Retina (tissue), 1 donor: Measurements from ENCODE around the gene PRAME.
"Not testable (repeated sequence)": the region's sequence is repeated elsewhere in the genome, so short reads cannot be mapped to it uniquely, and the experiment has no call there.

Source experiments
- DNase-seq: peaks from one replicate; pipeline ENCODE4 v3.0.0-alpha.2; 2016

The PRAME gene, protein sequence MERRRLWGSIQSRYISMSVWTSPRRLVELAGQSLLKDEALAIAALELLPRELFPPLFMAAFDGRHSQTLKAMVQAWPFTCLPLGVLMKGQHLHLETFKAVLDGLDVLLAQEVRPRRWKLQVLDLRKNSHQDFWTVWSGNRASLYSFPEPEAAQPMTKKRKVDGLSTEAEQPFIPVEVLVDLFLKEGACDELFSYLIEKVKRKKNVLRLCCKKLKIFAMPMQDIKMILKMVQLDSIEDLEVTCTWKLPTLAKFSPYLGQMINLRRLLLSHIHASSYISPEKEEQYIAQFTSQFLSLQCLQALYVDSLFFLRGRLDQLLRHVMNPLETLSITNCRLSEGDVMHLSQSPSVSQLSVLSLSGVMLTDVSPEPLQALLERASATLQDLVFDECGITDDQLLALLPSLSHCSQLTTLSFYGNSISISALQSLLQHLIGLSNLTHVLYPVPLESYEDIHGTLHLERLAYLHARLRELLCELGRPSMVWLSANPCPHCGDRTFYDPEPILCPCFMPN

DNA sequence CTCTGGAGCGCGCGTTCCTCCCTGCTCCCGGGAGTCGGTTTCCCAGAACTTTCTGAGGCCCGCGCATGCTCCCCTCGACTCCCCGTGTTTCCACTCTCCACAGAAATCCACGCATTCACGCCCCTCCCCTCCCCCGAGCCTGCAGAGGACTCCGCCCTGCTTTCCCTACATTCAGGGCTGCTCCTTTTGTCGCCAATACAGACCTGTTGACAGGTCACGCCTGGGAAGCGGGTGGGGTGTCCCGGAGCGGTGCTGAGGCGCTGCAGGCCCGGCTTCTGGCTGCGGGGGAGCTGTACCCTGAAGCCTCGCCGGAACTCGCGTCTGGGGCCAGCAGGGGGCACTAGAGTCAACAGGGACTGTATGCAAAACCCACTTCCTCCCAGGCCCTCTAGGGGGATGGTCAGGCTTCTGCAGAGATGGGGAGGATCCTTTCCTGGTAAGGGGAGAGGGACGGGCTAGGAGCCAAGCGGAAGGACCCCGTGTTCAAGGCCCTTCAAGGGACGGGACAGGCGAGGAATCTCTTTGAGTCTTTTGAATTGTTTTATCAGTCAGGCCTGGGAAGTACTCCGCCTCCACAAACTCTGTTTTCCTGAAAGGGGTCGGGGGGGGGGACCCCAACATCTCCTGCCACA, at the start of gene PRAME:
TSS of gene PRAME (minus strand) at position 294 of the 632 bp plus-strand sequence. CDS start 2,433 bp downstream, outside the sequence.
- peak; percentile 49 for DNase-seq

DNA sequence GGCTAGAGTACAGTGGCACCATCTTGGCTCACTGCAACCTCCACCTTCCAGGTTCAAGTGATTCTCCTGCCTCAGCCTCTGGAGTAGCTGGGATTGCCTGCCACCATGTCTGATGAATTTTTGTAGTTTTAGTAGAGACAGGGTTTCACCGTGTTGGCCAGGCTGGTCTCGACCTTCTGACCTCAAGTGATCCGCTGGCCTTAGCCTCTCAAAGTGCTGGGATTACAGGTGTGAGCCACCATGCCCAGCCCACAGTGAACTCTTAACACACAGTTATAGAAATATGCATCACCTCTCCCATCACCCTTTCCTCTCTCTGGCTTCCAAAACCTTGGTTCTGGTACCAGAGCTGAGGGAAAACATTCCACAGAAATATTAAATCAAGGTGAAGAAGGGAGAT, 49.0 kb upstream of the PRAME start:
- DNase-seq, result not testable (repeated sequence)

DNA sequence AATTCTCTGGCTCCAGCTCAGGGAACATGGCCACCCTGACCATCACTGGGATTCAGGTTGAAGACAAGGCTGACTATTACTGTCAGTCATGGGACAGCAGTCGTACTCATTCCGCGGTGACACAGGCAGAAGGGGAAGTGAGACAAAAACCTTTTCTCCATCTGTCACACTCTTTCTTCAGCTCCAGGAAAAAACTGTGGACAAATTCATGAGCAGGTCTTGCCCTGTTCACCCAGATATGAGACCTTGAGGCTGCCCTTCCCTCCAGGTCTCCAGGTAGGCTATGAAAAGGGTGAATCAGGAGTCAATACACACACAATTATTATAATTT, 46.0 kb upstream of the PRAME start:
- no peak for DNase-seq

DNA sequence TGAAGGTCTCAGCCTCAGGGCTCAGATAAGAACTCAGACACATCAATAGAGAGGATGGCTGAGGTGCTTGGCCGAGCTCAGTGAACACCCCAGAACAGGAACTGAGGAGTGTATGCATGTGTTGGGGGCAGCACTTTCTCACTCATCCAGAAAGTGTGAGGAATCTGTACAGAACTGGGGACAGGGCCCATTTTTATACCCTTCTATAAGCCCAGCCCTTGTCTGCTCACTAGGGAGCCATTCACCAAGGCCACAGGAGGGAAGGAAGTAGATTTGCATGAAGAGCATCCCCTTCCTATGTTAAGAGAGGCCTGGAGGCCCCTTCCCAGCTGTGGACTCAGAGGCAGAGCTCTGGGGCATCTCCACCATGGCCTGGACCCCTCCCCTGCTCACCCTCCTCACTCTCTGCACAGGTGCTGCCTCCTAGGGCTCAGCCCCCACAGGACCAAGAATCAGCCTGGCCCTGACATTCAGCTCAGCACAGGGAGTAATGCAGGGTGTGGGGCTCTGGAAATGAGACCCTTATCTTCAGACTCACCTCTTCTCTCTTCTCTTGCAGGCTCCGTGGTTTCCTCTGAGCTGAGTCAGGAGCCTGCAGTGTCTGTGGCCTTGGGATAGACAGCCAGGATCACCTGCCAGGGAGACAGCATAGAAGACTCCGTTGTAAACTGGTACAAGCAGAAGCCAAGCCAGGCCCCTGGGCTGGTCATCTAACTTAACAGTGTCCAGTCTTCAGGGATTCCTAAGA, 45.4 kb upstream of the PRAME start:
- DNase-seq, result no peak

DNA sequence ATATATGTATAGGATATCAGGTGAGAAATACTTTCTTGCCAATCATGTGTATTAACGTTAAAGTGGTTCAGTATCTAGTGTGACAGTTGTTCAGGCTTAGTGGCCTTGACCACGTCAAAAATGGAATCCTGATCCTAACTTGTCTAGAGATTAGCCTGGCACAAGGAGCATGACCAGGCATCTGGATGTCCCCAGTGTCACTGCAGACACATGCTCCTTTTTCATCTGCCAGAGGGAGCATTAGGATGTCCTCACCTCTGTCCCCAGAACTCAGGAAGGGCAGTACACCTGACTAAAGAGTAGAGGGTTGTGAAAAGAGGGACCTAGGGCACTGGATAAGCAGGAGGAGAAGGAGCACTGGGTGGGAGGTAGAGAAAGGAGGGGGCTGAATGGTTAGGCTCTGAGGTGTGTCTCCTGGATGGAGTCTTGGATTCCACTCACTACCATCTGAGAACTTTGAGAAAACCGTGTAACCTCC, 44.4 kb upstream of the PRAME start:
- DNase-seq, result no peak

DNA sequence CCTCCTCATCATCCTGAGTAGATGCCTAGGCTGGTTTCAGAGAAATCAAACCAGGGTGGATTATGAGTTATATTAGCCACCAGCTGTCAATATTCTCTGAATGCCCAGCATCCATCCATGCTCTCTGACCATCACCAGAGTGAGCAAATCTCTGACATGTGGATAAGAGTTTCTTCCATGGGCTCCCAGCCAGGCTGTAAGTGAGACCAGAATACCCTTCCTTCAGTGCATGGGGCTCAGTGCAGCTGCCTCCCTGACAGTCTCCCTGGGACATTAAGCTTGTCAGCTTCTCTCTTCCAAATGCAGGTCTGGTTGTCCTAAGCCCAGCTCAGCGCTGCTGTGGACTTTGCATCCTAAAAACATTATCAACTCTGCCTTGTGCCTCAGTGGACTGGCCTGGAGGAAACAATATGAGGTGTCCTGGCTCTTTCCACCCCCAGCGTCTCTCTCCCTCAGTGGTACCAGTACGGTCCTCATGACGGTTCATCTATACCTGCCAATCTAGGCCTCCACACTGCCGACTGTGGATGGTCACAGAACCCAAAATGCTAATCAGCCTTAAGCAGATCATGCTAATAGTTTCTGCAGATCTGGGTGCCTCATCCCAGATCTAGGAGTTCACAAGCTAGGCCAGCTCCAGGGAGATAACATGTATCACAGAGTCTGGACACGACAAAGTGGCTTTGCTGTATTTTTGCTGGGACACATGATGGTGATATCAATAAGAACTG, 41.6 kb upstream of the PRAME start:
- no peak for DNase-seq

DNA sequence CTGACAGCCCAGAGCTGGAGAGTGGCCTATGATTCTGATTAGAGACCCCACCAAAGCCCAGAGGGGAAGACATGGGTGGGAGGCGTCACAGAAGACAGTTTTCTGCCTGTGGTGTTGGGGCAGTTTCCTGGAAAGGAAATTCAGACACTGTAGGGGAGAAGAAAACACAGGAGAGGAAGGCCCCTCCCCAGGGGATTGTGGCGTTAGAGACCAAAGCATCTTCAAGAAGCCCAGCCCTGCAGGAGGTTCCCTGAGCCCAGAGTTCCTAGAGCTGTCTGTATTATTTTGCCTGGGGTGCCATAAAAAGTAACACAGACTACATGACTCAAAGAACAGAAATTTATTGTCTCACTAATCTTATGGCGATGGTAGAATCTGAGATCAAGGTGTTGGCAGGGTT, 40.2 kb upstream of the PRAME start:
- DNase-seq, result no peak

DNA sequence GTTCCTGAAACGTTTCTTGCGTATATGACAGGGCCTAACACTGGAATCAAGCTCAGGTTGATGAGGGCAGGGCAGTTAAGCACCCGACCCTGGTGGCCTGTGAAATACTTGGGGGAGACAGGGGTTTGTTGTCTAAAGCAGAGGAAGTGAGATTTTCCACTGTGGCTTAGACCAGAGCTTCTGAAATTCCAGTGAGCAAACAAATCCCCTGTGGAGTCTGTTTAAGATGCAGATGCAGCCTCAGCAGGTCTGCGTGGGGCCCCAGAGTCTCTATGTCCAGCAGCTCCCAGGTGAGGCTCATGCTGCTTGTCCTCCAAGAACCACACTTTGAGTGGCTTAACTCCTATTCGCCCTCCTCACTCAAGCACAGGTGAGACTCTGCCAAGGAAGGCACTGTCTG, 39.1 kb upstream of the PRAME start:
- no peak for DNase-seq

DNA sequence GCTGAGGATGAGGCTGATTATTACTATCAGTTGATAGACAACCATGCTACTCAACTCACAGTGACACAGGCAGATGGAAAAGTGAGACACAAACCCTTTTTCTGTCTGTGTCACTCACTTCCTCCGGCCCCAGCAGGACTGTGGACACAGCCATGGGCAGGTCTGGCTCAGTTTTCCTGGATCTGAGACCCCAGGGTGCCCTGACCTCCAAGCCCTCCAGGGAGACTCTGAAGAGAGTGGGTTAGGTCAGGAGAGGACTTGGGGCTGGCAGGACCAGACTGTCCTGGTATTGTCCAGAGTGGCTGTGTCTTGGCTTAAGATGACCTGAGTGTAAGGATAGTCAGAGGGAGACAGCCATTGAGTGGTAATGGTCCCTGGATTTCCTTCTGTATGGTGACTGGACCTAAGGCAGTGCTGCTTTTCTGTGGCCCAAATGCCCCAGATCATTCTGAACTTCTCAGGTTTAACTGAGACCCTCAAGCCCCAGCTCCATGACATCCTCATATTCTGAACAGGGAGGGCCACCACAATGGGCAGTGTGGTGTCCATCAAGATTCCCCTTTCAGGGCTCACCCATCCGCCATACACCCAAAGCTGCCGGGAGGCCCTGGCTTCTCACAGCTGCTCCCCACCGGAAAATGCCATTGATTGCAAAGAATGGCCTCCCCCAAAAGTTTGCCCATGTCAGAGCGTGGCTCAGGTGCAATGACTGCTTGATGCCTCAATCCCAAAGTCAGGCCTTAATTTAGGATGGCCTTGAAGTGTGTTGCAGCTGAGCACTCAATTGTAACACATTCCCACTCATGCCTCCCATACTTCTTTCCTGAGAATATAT, 36.2 kb upstream of the PRAME start:
- DNase-seq, result no peak

DNA sequence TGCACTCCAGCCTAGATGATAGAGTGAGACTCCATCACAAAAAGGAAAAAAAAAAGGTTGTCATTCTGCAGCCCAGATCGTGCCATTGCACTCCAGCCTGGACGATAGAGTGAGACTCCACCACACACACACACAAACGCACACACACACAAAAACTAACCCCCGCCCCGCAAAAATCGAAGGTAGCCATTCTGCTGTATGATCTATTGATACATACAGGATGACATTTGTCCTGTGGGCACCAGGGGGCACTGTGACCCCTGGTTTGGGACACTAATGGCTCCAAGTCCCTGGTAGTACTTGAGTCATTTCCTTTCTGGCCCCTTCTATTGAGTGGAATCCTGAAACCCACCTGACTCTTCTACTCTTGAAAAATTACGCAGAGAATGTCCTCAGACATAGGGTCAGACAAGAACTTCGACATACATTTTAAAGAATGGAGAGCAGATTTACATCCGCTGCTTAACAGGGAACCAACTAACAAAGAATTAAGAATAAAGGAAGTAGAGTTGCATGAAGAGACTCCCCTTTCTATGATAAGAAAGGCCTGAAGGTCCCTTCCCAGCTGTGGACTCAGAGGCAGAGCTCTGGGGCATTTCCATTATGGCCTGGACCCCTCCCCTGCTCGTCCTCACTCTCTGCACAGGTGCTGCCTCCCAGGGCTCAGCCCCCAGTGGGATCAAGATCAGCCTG, 35.0 kb upstream of the PRAME start:
- DNase-seq, result peak; percentile 35

DNA sequence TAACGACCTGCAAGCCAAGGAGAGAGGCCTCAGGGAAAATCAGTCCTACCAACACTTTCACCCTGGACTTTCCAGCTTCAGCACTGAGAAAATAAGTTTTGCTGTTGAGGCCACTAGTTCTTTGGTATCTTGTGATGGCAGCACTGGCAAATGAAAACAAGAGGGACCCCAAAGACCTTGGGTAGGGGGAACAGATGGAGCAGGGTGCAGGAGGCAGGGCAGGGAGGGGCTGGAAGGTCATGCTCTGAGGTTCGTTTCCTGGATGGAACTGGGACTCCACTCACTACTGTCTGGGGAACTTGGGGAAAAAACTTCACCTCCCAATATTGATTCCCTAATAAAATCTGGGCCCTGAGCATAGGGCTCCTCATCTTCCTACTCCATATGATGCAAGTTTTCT, 34.2 kb upstream of the PRAME start:
- DNase-seq, result no peak

DNA sequence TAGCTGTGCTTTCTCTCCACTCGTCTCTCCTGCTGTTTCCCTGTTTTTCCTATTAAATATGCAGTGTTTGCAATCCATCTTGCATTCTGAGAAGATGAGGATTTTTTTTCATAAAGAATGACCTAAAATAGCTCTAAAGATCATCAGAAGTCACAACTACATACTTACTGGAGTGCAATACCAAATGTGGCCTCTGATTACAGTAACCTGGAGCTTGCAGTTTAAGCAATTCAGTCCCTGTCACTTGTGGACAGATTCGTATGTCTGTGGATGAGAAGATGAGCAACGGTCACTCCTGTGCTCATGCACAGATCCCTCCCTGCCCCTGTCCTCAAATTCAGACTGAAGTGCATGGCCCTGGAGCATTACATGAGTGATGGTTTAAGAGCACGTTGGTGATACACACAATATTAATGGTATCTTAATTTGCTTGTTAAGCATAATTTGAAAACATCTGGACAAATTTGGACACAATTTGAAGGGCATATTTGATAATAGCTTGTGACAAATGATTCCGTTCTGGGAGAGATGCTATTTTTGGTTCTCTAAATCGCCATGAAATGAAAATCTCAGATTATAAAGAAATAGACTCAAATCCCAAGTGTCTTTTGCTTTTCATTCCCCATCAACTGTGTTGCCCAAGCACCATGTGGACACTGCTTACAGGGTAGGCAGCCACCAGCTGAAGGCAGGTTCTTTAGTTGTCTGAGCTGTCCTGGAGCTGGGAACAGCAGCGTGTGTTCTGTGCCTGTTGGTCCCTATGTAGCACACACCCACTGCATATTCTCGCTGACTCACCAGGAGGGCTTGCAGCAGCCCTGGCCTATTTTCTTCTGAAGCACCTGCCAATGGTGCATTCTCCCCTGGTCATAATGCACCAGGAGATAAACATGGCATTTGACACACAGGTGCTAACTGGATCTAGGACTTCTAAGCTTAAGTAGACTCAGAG, 32.6 kb upstream of the PRAME start:
- no peak for DNase-seq

DNA sequence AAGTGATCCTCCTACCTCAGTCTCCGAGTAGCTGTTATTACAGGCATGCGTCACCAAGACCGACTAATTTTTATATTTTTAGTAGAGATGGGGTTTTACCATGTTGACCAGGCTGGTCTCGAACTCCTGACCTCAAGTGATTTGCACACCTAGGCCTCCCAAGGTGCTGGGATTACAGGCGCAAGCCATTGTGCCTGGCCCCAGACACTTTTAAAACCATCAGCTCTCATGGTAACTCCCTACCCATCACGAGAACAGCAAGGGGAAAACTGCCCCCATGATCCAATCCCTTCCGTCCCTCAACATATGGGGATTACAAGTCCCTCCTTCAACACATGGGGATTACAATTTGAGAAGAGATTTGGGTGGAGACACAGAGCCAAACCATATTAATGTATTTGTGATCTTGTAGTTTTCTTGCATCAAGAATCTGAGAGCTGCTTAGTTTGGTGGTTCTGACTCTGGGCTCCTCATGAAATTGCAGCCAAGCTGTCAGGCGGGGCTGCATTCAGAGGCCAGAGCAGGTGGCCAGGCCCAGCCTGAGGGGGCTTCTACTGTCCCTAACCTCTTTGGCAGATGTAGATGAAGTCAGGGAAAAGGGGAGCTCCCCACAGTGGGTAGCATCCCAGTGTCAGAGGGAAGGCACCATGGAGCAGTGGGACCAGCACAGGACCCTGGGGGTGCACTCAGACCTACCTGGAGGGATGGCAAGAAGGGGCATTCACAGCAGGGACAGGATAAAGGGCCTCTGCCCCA, 31.2 kb upstream of the PRAME start:
- DNase-seq, result no peak

DNA sequence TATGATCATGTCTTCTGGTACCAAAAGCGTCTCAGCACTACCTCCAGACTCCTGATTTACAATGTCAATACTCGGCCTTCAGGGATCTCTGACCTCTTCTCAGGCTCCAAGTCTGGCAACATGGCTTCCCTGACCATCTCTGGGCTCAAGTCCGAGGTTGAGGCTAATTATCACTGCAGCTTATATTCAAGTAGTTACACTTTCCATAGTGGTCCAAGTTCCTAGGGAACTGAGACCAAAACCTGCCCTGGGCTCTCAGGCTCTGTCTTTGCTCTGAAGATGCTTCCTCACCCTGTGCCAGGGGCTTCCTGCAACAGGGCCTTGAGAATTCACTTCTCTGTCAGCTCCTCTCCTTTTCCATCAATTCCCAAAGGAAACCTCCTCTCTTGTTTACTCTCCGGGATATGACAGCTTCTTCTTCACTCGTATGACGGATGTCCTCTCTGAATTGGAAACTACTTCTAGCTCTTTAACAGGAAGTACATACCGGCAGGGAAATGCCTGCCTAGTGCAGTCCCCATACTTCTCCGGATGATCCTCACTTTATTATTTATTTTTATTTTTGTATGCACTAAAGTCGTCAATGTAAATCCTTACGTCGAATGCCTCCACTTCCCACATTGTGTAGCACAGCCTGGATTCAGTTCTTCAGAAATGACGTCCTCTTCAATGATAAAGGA, 29.6 kb upstream of the PRAME start:
- no peak for DNase-seq

DNA sequence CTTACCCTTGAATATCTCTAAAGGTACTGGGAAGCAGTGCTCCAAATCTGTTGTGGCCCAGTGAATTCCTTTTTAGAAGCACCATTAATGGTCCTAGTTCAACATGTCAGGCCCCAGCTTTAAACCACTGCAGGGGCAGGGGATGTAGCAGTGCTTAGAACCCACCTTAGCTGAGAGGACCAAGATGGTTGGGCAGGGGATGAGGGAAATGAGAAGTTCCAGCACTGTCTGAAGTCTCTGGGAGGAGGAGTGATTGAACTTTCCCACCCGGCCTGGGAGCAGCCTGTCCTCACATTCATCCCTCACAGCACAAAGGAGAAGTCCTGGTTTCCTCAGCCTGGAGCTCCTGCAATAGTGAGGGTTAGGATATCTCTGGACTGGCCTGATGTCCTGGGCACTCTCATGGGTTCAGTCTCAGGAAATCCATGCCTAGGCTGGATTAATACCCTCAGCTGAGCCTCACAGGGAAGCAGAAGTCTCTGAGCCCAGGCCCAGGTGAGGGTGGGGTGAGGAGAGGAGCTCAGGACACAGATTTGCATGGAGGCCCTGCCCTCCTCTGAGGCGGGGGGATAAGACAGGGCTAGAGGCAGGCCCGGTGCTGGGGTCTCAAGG, 28.6 kb upstream of the PRAME start:
- no peak for DNase-seq

DNA sequence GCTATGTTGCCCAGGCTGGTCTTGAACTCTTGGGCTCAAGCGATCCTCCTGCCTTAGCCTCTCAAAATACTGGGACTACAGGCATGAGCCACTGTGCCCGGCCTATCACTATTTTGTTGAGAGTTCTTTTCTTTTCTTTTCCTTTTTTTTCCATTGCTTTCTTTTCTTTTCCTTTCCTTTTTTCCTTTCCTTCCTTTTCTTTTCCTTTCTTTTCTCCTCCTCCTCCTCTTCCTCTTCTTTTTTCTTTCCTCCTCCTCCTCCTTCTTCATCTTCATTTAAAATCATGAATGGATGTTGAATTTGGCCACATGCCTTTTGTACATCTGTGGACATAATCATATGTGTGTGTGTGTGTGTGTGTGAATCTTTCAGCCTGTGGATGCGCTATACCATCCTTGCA, 25.7 kb upstream of the PRAME start:
- no peak for DNase-seq

DNA sequence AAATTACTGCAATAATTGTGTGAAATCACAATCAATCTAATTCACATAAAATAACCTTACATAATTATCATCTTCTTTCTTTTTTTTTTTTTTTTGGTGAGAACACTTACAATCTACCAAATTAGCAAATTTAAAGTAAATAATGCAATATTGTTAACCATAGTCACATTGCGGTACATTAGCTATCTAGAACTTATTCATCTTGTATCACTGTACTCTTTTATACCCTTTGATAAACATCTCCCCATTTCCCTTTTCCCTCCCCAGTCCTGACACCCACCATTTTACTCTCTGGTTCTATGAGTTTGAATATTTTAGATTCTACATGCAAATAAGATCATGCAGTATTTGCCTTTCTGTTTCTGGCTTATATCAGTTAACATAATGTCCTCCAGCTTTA, 24.0 kb upstream of the PRAME start:
- DNase-seq, result no peak

DNA sequence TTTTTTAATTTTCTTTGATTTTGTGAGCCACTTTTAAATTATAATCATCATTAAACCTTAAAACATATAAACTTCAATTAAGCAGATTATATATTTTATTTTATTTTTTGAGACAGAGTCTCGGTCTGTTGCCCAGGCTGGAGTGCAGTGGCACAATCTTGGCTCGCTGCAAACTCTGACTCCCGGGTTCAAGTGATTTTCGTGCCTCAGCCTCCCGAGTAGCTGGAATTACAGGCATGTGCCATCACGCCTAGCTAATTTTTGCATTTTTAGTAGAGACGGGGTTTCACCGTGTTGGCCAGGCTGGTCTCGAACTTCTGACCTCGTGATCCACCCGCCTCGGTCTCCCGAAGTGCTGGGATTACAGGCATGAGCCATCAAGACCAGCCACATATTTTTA, 22.5 kb upstream of the PRAME start:
- not testable (repeated sequence) for DNase-seq
